ENCODE measurements around the gene MAP3K7CL. TPM values are rescaled to one million over a fixed set of nuclear protein-coding genes. Genes with fewer than 3 reads are reported as not detected.

MAP3K7CL gene
- total RNA-seq, 4 donors from 2014 or later = 4.0 to 9.8 (median 9.3) TPM; not detected in 1

DNA sequence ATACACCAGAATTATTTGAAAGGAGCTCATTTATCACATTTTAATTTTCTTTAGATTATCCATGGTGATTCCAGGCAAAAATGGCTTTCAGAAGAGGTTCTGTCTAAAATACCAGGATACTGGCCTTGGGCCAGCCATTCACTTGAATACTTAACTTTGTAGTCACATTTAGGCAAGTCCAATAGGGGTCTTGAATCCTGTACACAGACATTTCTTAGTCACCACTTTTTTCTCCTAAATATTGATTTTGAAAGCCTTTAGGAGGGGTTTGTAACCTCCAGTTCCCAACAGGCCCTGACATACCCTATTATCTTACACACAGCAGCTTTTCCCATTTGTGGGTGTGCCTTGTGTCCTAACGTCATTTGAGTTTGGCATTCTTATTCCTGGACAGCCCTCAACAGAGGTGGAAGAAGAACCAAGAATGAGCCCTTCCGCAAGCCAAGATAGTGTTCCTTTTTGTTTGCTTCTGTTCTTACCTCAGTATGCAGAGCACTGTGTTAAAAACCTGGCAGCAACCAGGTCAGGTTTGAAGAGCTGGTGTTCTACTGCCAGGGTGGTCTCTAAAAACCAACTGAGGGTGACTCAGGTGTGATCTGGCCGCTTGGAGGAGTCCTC lies 19.5 kb downstream of the MAP3K7CL start:
- no peaks in the 10 kb centered on the region for H3K9me3 ChIP-seq
- no peak for DNase-seq
- H3K4me3 ChIP-seq = no peak overlapping the region
- 71 to 83% methylated on average over 2 to 3 of the region's 3 CpGs for WGBS, 2 donors (ENCODE audit: low coverage in 1 of 2)
- no peaks in the 10 kb centered on the region for H3K36me3 ChIP-seq
- no peak overlapping the region for H3K27ac ChIP-seq
- intact Hi-C loops (cut with DNase I; ENCODE audit: low total_unique reads) = no loop called here
- peaks cover 0 to 12% (median 5%) of the 10 kb centered on the region in 4 donors for H3K4me1 ChIP-seq
- in situ Hi-C loops (cut with MboI; ENCODE audit: low pct_ligation_motif_present in 1 of 4, low pct_unique_long_range_greater_than_20kb in 1 of 4, low sequenced_read_pairs in 3 of 4) = no loop called here
- H3K27me3 ChIP-seq = no peaks in the 10 kb centered on the region
- no peak for TF ChIP-seq EP300 (IDR thresholded peaks at IDR 0.05; ENCODE audit: low read depth)
- TF ChIP-seq POLR2AphosphoS5 (IDR thresholded peaks at IDR 0.05) = no peak
- TF ChIP-seq, protein P1, sequence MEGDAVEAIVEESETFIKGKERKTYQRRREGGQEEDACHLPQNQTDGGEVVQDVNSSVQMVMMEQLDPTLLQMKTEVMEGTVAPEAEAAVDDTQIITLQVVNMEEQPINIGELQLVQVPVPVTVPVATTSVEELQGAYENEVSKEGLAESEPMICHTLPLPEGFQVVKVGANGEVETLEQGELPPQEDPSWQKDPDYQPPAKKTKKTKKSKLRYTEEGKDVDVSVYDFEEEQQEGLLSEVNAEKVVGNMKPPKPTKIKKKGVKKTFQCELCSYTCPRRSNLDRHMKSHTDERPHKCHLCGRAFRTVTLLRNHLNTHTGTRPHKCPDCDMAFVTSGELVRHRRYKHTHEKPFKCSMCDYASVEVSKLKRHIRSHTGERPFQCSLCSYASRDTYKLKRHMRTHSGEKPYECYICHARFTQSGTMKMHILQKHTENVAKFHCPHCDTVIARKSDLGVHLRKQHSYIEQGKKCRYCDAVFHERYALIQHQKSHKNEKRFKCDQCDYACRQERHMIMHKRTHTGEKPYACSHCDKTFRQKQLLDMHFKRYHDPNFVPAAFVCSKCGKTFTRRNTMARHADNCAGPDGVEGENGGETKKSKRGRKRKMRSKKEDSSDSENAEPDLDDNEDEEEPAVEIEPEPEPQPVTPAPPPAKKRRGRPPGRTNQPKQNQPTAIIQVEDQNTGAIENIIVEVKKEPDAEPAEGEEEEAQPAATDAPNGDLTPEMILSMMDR (IDR thresholded peaks at IDR 0.05) = no peak
- no peak for TF ChIP-seq POLR2A (IDR thresholded peaks at IDR 0.05)

DNA sequence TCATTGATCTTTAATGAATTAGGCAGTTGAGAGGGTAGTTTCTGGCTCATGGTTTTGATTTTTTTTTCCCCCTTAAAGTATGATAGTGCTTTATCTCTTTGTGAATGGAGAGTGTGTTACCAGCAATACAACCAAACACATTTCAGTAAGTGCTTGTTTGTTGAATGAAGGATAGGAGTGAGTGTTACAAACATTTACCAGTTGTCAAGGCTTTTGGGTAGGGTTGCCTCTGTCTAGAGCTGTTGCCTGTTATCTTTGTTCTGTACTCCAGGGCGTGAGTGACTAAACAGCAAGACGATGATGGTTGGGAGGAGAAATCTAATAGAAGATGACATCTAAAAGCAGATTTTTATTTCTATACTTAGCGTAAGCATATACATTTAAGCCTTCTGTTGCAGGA lies 21.5 kb downstream of the MAP3K7CL start:
- WGBS, 2 donors (ENCODE audit: low coverage in 1 of 2) = 82 to 89% methylated on average over 3 of the region's 3 CpGs
- TF ChIP-seq, protein P1 (IDR thresholded peaks at IDR 0.05) = no peak
- TF ChIP-seq EP300 (IDR thresholded peaks at IDR 0.05; ENCODE audit: low read depth) (no peak), POLR2A (IDR thresholded peaks at IDR 0.05) (no peak), POLR2AphosphoS5 (IDR thresholded peaks at IDR 0.05) (no peak)
- no peak for DNase-seq
- Histone ChIP-seq H3K36me3 (no peaks in the 10 kb centered on the region), H3K27ac (no peak overlapping the region), H3K27me3 (no peaks in the 10 kb centered on the region), H3K4me1 (no peaks in the 10 kb centered on the region), H3K4me3 (no peak overlapping the region), H3K9me3 (no peaks in the 10 kb centered on the region)
- in situ Hi-C loops (cut with MboI; ENCODE audit: low pct_ligation_motif_present in 1 of 4, low pct_unique_long_range_greater_than_20kb in 1 of 4, low sequenced_read_pairs in 3 of 4) = no loop called here
- intact Hi-C loops (cut with DNase I; ENCODE audit: low total_unique reads) = no loop called here

DNA sequence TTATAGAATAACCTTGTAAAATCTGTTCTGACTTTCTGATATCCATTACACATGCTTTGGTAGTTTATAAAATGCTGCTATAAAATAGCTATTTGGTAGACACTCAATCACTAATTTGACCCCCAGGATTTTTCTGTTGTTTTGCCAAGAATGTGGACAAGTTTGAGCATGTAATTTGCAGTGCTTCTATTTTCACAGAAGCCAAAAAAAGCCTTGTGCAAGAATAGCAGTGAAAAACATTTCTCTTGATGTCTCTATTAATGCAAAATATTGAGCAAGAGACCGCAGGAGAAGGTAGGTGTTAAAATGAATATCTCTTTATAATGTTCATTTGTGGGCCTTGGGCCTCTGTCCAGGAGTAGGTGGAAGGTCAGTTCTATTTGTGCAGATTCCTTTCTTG lies 22.5 kb downstream of the MAP3K7CL start:
- in situ Hi-C loops (cut with MboI; ENCODE audit: low pct_ligation_motif_present in 1 of 4, low pct_unique_long_range_greater_than_20kb in 1 of 4, low sequenced_read_pairs in 3 of 4) (no loop called here), intact Hi-C loops (cut with DNase I; ENCODE audit: low total_unique reads) (no loop called here)
- TF ChIP-seq POLR2A (IDR thresholded peaks at IDR 0.05) = no peak
- TF ChIP-seq EP300 (IDR thresholded peaks at IDR 0.05; ENCODE audit: low read depth) = no peak
- TF ChIP-seq, protein P1 (IDR thresholded peaks at IDR 0.05) = no peak
- no peak for TF ChIP-seq POLR2AphosphoS5 (IDR thresholded peaks at IDR 0.05)
- Histone ChIP-seq H3K27me3 (no peaks in the 10 kb centered on the region), H3K4me3 (no peak overlapping the region), H3K36me3 (no peaks in the 10 kb centered on the region), H3K27ac (no peak overlapping the region), H3K4me1 (no peaks in the 10 kb centered on the region), H3K9me3 (no peaks in the 10 kb centered on the region)
- 98 to 100% methylated on average over 1 of the region's 1 CpG for WGBS, 2 donors (ENCODE audit: low coverage in 1 of 2)
- no peak for DNase-seq

DNA sequence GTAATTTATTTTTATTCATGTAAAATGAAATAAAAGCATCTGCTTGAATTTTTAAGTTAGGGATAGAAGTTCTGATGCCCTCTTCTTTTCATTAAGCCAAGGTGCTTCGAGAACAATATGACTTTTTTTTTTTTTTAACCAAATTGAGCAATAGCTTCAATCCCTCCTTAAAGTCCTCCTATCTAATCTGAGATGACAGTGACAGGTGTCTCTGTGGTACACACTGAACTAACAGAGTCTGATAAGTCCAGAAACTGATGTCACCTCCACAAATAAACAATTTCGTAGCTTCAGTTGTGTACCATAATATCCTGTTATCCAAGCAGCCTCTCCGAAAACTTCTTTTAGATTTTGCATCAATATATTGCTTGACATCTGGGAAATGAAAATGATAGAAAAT lies 23.8 kb downstream of the MAP3K7CL start:
- WGBS, 2 donors (ENCODE audit: low coverage in 1 of 2) = 88 to 89% methylated on average over 2 to 3 of the region's 3 CpGs
- no peaks in the 10 kb centered on the region for H3K9me3 ChIP-seq
- H3K27me3 ChIP-seq = no peaks in the 10 kb centered on the region
- H3K27ac ChIP-seq = no peak overlapping the region
- H3K4me1 ChIP-seq = no peaks in the 10 kb centered on the region
- H3K36me3 ChIP-seq = no peaks in the 10 kb centered on the region
- no peak for DNase-seq
- in situ Hi-C loops (cut with MboI; ENCODE audit: low pct_ligation_motif_present in 1 of 4, low pct_unique_long_range_greater_than_20kb in 1 of 4, low sequenced_read_pairs in 3 of 4) (no loop called here), intact Hi-C loops (cut with DNase I; ENCODE audit: low total_unique reads) (no loop called here)
- TF ChIP-seq POLR2A (IDR thresholded peaks at IDR 0.05) (no peak), EP300 (IDR thresholded peaks at IDR 0.05; ENCODE audit: low read depth) (no peak), POLR2AphosphoS5 (IDR thresholded peaks at IDR 0.05) (no peak)
- TF ChIP-seq, protein P1 (IDR thresholded peaks at IDR 0.05) = no peak
- H3K4me3 ChIP-seq = no peak overlapping the region

All from transverse colon (tissue), 4 donors.